K562 (cell line): ENCODE measurements around the gene TRIM33. TPM values are rescaled to one million over a fixed set of nuclear protein-coding genes. Genes with fewer than 3 reads are reported as not detected.

Experiments used
- ATAC-seq: fragments of 200-7000 bp; cut with Tn5 transposase; 3 replicates; pipeline ENCODE4 v1.9.1; 2020; ENCODE audit warnings: moderate library complexity
- BruUV-seq: library from RNA; stranded (reverse); fragments of 400-500 nt; replicated peaks from 2 replicates; lab custom pipeline; 2021; lab: Mats Ljungman, UMichigan
- CTCF ChIA-PET: fragments of 300-600 bp; formaldehyde crosslinking; extraction: SDS; loops from one replicate; lab custom pipeline; 2021; ENCODE audit warnings: low intra/inter-chr PET ratio; lab: Yijun Ruan, JAX
- POLR2A ChIA-PET: fragments of 300-600, 350-650 bp; sonication (Branson Sonifier 250); formaldehyde crosslinking; extraction: SDS; loops from one replicate; lab custom pipeline; 2021; ENCODE audit warnings: antibody characterized with exemption, inconsistent platforms; lab: Yijun Ruan, JAX
- DNase-seq, 4 experiments: peaks; one replicate each; pipeline versions ENCODE4 v3.0.0 to v3.0.0-alpha.2; 2011 to 2018; ENCODE audit warnings: low spot score in 3 of 4, mixed read lengths in 3 of 4; ENCODE audit errors: extremely low read depth in 1 of 4
- FAIRE-seq: peaks from 2 replicates; lab custom pipeline; 2011; peaks lifted over from hg19 to GRCh38; lab: Jason Lieb, UNC
- H2AFZ ChIP-seq: 2 replicates; pipeline ENCODE4 v1.6.0; 2011; ENCODE audit warnings: low read depth, low read length, control low read depth, inconsistent platforms
- H3K27ac ChIP-seq: fragments of 200-600 bp; 3 replicates; pipeline ENCODE4 v1.8.0; 2011; ENCODE audit warnings: low read depth, mild to moderate bottlenecking, control low read depth, inconsistent platforms, low read length, moderate library complexity, mixed read lengths; ENCODE audit errors: extremely low read depth
- H3K27me3 ChIP-seq, 2 experiments: fragments of 300-600 bp in 1 of 2; 2 replicates in 1 of 2; 3 replicates in 1 of 2; pipeline versions ENCODE4 v1.6.0 to v1.8.0; 2011; ENCODE audit warnings: inconsistent platforms in 2 of 2, low read length in 2 of 2, mild to moderate bottlenecking in 1 of 2, mixed read lengths in 1 of 2, moderate library complexity in 1 of 2; ENCODE audit not compliant: control insufficient read depth in 2 of 2, insufficient read depth in 2 of 2
- H3K36me3 ChIP-seq: fragments of 300-600 bp; 3 replicates; pipeline ENCODE4 v1.8.0; 2011; ENCODE audit warnings: mild to moderate bottlenecking, low read length, inconsistent platforms; ENCODE audit not compliant: control insufficient read depth, insufficient read depth
- H3K4me1 ChIP-seq, 2 experiments: fragments of 200-600 bp in 1 of 2; replicated peaks in 1 of 2; 2 replicates in 1 of 2; 3 replicates in 1 of 2; pipeline versions ENCODE4 v1.5.1 to v1.8.0; 2011; ENCODE audit warnings: inconsistent platforms in 2 of 2, low read length in 2 of 2, mild to moderate bottlenecking in 1 of 2, mixed read lengths in 1 of 2, moderate library complexity in 1 of 2; ENCODE audit not compliant: control insufficient read depth in 2 of 2, insufficient read depth in 2 of 2
- H3K4me2 ChIP-seq: 2 replicates; pipeline ENCODE4 v1.6.1; 2011; ENCODE audit warnings: low read length, control low read depth, inconsistent platforms, mixed read lengths; ENCODE audit not compliant: insufficient read depth
- H3K4me3 ChIP-seq: fragments of 200-600 bp; sonication (generic), shearing (Covaris generic); 2 replicates; pipeline ENCODE4 v1.5.1; 2016; ENCODE audit warnings: control low read depth, inconsistent platforms
- H3K79me2 ChIP-seq: fragments of 200-600 bp; 3 replicates; pipeline ENCODE4 v1.8.0; 2011; ENCODE audit warnings: low read length, inconsistent platforms; ENCODE audit not compliant: control insufficient read depth, insufficient read depth
- H3K9ac ChIP-seq, 2 experiments: 2 replicates each; pipeline versions ENCODE4 v1.6.0 to v1.6.1; 2011; ENCODE audit warnings: low read depth in 2 of 2, low read length in 2 of 2, control low read depth in 1 of 2, inconsistent platforms in 1 of 2, mild to moderate bottlenecking in 1 of 2, mixed read lengths in 1 of 2; ENCODE audit not compliant: insufficient read depth in 1 of 2
- H3K9me1 ChIP-seq: one replicate; pipeline ENCODE4 v1.6.0; 2011; ENCODE audit warnings: inconsistent platforms, mild to moderate bottlenecking, low read length, moderate library complexity; ENCODE audit not compliant: control insufficient read depth, insufficient read depth
- H3K9me3 ChIP-seq: replicated peaks from 2 replicates; pipeline ENCODE4 v1.5.1; 2011; ENCODE audit warnings: low read depth, low read length, inconsistent platforms; ENCODE audit not compliant: control insufficient read depth, insufficient read depth
- H4K20me1 ChIP-seq: replicated peaks from 2 replicates; pipeline ENCODE4 v1.6.1; 2011; ENCODE audit warnings: low read length, inconsistent platforms, mixed read lengths; ENCODE audit not compliant: control insufficient read depth, insufficient read depth
- C11orf30 ChIP-seq: fragments of 450-650 bp; IDR thresholded peaks from 2 replicates; pipeline ENCODE4 v1.6.1; 2016; ENCODE audit warnings: low read depth, mild to moderate bottlenecking
- ETS2 ChIP-seq: IDR thresholded peaks from 2 replicates; pipeline ENCODE4 v1.6.1; 2016; ENCODE audit warnings: borderline replicate concordance, missing genetic modification characterization, mild to moderate bottlenecking, moderate library complexity, missing compliant biosample characterization; ENCODE audit not compliant: poor library complexity, severe bottlenecking
- ZNF316 ChIP-seq: fragments of 450-650 bp; IDR thresholded peaks from 2 replicates; pipeline ENCODE4 v1.6.1; 2016
- WGBS: fragments of 100-300 bp; shearing (Covaris generic); methylation state at CpG from one replicate; pipeline ENCODE4 v1.1.6; 2016; ENCODE audit warnings: low coverage, mixed read lengths; ENCODE audit not compliant: insufficient coverage; ENCODE audit errors: missing lambda C conversion rate; 5-methylcytosine and 5-hydroxymethylcytosine counted together
- in situ Hi-C: fragments of 300-500 bp; cut with MboI; formaldehyde crosslinking; loops from 4 replicates; pipeline ENCODE4 v1.15.0; 2018; ENCODE audit warnings: inconsistent platforms, mixed read lengths
- intact Hi-C: fragments of 100-400 bp; cut with micrococcal nuclease; formaldehyde crosslinking; loops from 2 replicates; pipeline ENCODE4 v1.14.2; 2022
- polyA plus RNA-seq, 8 experiments: library from polyadenylated mRNA; depleted of rRNA in 4 of 8; stranded (reverse) in 5 of 8; unstranded in 3 of 8; fragments of >200 nt; fragmentation: Nextera tagmentation in 2 of 8; fragmentation: Illumina TruSeq in 1 of 8; extraction: Ambion mirVana in 2 of 8; extraction: Trizol in 1 of 8; gene quantifications; 2 replicates each; pipeline versions ENCODE4 v1.2.1 to v1.2.3, GENCODE V29; 2011 to 2014; ENCODE audit warnings: inconsistent platforms in 1 of 8, missing spikeins in 1 of 8
- total RNA-seq, 7 experiments: library from RNA; depleted of rRNA in 6 of 7; stranded (reverse); fragments of >200 nt in 6 of 7; fragmentation: Illumina TruSeq in 2 of 7; extraction: Trizol in 2 of 7; gene quantifications; 2 replicates each; pipeline versions ENCODE4 v1.2.1 to v1.2.3, GENCODE V29; 2011 to 2021; ENCODE audit warnings: low replicate concordance in 1 of 7
- TF ChIP-seq, protein P1 (sequence below), 2 experiments: IDR thresholded peaks in 1 of 2; conservative IDR thresholded peaks in 1 of 2; 2 replicates each; pipeline ENCODE4 v1.6.1; 2016; ENCODE audit warnings: low read depth in 2 of 2, mild to moderate bottlenecking in 1 of 2, missing compliant biosample characterization in 1 of 2, missing genetic modification characterization in 1 of 2, moderate library complexity in 1 of 2
- TF ChIP-seq, protein P2 (sequence below): sonication (generic); IDR thresholded peaks from 2 replicates; pipeline ENCODE4 v1.6.1; 2016
- TF ChIP-seq, protein P3 (sequence below): fragments of 450-650 bp; IDR thresholded peaks from 2 replicates; pipeline ENCODE4 v1.6.1; 2016; ENCODE audit warnings: antibody characterized with exemption

Gene TRIM33
- total and polyA plus RNA-seq, 9 of the 15 experiments (the other 6 are each of a cell fraction or from before 2014, with no cell fraction given), result 9.3 to 58.4 (median 40.2) TPM

DNA sequence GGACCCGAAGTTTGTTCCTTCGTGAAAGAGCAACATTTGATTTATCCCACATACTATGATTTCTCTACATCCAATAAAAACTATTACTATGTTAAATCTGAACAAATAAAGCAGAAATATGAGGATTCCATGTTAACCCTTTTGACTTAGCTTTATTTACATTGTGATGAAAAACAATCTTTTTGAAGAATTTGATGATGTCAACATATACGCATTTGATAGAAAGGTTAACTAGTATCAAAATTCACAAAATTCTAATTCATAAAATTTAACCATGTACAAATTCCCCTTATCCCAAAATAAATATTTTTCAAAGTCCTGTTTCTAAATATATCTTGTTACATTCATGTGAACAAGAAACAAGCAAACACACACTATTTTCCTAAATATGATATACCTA, 74.2 kb downstream of the TRIM33 start (continued):
- TF ChIP-seq, protein P1, sequence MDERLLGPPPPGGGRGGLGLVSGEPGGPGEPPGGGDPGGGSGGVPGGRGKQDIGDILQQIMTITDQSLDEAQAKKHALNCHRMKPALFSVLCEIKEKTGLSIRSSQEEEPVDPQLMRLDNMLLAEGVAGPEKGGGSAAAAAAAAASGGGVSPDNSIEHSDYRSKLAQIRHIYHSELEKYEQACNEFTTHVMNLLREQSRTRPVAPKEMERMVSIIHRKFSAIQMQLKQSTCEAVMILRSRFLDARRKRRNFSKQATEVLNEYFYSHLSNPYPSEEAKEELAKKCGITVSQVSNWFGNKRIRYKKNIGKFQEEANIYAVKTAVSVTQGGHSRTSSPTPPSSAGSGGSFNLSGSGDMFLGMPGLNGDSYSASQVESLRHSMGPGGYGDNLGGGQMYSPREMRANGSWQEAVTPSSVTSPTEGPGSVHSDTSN (CRISPR knock-in tag; IDR thresholded peaks at IDR 0.05; ENCODE audit: low read depth), result no peak
- TF ChIP-seq, protein P1 (tag; conservative IDR thresholded peaks at IDR 0.05; ENCODE audit: low read depth), result no peak
- peak; percentile 76 for TF ChIP-seq ZNF316
- TF ChIP-seq ETS2, result no peak
- TF ChIP-seq, all 486 proteins: peak for 2

DNA sequence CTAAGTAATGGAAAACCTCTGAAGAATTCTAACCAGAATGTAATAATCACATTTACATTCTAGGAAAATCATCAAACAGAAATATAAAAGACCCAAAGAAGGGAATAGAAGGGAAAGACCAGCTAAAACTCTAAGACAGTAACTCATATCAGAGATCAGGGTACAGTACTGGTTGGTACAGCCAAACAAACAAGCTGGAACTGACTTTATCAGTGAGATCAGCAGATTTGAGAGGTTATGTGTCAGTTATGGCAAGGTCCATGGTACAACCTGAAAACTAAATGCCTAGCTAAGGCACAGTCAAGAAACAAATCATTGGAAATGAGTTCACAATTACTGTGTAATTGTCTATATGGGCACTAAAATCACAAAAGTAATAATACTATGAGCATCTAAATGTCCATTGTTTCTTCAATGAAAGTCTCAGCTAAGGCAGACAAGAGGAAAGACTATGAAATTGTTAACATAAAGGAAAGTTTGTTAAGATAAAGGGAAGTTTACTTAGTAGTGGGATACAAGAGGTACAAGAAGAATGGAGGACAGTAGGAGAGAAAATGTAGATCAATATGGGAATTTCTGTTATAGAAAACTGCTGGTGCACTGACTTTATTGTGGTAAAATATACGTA, 75.8 kb downstream of the TRIM33 start:
- Histone ChIP-seq H3K36me3 (peaks cover 44% of the 10 kb centered on the region), H3K4me3 (no peak overlapping the region), H3K4me1 (no peaks in the 10 kb centered on the region), H3K4me2 (no peak overlapping the region), H3K9ac (no peak overlapping the region), H3K79me2 (peaks cover 32% of the 10 kb centered on the region), H3K9me1 (no peaks in the 10 kb centered on the region), H3K27ac (no peak overlapping the region), H3K27me3 (no peaks in the 10 kb centered on the region), H2AFZ (no peak overlapping the region), H4K20me1 (no peaks in the 10 kb centered on the region), H3K9me3 (no peaks in the 10 kb centered on the region)
- no peak for FAIRE-seq
- ChIA-PET CTCF (no interaction called here), POLR2A (interaction anchor here (0.7 to 2.7 kb wide), 3 partner anchors 10 to 21 kb away, joined by 3 to 12 read pairs (median 7); no protein-coding TSS in a partner anchor)
- intact Hi-C loops (no loop called here), in situ Hi-C loops (no loop called here)
- 80% methylated on average over 1 of the region's 1 CpG for WGBS
- ATAC-seq, result peak; percentile 28; the same call in 1 of the 3 replicates
- BruUV-seq, result no TSS peak
- no peak for DNase-seq
- TF ChIP-seq, protein P2, sequence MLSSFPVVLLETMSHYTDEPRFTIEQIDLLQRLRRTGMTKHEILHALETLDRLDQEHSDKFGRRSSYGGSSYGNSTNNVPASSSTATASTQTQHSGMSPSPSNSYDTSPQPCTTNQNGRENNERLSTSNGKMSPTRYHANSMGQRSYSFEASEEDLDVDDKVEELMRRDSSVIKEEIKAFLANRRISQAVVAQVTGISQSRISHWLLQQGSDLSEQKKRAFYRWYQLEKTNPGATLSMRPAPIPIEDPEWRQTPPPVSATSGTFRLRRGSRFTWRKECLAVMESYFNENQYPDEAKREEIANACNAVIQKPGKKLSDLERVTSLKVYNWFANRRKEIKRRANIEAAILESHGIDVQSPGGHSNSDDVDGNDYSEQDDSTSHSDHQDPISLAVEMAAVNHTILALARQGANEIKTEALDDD, result peak; percentile 35; the same call in 1 of the 2 replicates
- TF ChIP-seq C11orf30, result peak; percentile 35; the same call in 1 of the 2 replicates
- 0 out of 2 replicates have a peak, but pooled peaks have one; percentile 21 for TF ChIP-seq ZNF316
- TF ChIP-seq, protein P3, sequence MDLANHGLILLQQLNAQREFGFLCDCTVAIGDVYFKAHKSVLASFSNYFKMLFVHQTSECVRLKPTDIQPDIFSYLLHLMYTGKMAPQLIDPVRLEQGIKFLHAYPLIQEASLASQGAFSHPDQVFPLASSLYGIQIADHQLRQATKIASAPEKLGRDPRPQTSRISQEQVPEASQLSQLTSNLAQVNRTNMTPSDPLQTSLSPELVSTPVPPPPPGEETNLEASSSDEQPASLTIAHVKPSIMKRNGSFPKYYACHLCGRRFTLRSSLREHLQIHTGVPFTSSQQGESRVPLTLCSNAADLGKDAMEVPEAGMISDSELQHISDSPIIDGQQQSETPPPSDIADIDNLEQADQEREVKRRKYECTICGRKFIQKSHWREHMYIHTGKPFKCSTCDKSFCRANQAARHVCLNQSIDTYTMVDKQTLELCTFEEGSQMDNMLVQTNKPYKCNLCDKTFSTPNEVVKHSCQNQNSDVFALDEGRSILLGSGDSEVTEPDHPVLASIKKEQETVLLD, result no peak
